ENCODE data around the gene AARS2.
A peak's percentile ranks its signal among the peaks of the same experiment; 100 is the strongest.
"Not testable (repeated sequence)": the region's sequence is repeated elsewhere in the genome, so short reads cannot be mapped to it uniquely, and the experiment has no call there.

AARS2 gene

DNA sequence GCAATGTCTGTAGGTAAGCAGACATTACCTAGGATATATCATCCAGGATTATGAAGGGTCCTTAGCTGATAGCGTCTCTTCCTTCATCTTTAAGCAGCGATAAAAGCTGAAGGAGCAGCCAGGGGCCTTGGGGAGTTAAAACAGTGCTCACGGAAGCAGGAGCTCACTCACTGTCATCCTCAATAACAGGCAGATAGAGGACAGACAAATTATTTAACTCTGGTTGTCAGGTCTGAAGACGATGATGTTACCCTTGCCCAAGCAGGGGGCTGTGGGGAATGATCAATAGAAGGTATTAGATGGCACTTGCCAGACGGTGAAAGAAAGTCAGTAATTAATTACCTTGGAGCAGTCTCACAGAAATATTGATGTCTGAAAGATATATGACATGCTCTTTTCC, 16.7 kb upstream of the AARS2 start:
- no peak for DNase-seq (ENCODE audit: low spot score)

DNA sequence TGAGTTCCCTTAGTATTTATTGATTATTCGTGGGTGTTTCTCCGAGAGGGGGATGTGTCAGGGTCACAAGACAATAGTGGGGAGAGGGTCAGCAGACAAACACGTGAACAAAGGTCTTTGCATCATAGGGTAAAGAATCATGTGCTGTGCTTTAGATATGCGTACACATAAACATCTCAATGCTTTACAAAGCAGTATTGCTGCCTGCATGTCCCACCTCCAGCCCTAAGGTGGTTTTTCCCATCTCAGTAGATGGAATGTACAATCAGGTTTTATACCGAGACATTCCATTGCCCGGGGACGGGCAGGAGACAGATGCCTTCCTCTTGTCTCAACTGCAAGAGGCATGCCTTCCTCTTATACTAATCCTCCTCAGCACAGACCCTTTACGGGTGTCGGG, 15.1 kb upstream of the AARS2 start:
- DNase-seq (ENCODE audit: low spot score): not testable (repeated sequence)

DNA sequence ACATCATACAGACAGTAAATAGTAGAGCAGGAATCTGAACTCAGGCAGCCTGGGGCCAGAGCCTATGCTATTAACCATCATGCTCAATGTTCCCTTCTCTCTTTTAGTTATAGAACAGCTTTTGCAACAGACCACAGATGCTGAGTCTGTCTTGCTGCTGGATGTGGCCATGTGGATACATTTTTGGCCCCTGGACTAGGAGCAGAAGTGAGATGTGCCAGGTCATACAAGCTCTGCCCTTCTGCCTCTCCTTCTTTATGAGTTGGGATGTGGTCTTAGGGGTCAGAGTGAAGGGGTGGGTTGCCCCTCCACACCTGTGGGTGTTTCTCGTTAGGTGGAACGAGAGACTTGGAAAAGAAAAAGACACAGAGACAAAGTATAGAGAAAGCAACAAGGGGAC, 14.6 kb upstream of the AARS2 start:
- DNase-seq (ENCODE audit: low spot score): no peak

DNA sequence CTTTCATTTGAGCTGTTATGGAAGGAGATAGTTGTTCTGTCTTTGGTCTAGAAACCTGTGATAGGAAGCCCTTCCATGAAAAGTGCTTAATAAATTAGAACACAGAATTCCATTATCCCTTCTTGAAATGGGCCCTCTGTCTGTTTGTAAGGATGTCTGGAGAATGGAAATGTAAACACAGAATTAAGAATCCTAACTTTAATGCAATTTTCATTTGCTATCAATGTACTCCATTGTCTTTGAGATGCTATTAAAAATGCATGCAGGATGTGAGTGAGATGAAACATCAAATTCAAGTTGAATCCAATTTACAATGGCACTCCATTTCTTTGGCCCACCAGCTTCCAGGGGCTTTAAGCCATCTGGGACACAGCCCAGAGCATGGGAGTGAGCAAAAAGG, 13.9 kb upstream of the AARS2 start:
- no peak for DNase-seq (ENCODE audit: low spot score)

DNA sequence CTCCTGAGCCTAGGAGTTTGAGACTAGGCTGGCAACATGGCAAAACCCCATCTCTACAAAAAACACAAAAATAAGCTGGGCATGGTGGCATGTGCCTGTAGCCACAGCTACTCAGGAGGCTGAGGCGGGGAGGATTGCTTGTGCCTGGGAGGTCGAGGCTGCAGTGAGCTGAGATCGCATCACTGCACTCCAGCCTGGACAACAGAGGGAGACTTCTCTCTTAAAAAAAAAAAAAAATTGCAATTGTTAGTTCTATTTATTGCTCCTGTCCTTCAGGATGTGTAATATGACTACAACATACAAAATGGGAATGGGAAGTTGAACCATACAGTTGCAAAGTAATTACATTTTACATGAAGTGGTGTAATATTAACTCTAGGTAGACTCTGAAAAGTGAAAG, 8.1 kb upstream of the AARS2 start:
- DNase-seq (ENCODE audit: low spot score): no peak

DNA sequence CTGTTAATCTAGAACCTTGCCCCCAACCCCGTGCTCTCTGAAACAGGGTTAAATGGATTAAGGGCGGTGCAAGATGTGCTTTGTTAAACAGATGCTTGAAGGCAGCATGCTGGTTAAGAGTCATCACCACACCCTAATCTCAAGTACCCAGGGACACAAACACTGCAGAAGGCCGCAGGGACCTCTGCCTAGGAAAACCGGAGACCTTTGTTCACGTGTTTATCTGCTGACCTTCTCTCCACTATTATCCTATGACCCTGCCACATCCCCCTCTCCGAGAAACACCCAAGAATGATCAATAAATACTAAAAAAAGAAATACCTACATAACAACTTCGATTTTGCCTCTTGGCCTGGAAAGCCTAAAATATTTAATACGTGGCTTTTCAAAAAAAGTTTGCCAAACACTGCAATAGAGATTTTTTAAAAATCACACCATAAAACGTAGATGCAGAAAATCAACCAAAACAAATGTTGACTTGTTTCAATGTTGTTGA, 4.0 kb upstream of the AARS2 start:
- DNase-seq (ENCODE audit: low spot score): not testable (repeated sequence)

DNA sequence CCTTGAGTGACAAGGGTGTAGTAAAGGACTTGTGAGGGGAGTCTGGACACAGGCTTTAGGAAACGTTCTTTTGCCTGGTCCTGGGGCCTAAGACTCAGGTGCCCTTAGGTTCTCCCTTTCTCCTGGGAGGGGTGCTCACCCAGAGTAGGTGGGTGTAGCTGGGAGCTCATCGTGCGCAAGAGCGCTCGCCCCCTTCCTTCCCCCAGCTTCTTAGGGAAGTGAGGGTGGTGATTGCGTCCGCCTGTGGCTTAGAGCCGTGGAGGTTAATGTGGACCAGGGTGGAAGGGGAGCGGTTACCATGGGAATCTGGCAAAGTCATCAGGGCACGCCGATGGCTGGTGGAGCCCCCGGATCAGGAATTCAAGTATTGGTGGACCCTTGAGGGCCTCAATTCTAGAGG, 3.3 kb upstream of the AARS2 start:
- no peak for DNase-seq (ENCODE audit: low spot score)

DNA sequence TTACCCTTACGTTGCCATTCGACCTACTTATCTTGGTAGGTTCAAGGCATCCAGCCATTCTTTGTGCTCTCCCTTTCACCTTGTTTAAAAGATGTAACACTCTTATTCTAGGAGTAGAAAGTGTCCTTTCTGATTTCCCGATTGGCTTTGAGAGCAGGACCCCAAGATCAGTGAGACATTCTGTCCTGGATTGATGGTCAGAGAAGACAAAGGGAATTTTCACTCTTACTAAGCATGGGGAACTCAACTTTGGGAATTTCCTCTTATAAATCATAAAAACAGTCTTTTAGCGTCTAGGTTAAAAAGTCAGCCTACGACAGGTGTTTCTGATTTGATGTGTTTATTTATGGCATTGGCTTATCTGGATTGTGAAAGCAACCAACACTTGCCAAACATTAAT, 2.8 kb upstream of the AARS2 start:
- DNase-seq (ENCODE audit: low spot score): no peak

DNA sequence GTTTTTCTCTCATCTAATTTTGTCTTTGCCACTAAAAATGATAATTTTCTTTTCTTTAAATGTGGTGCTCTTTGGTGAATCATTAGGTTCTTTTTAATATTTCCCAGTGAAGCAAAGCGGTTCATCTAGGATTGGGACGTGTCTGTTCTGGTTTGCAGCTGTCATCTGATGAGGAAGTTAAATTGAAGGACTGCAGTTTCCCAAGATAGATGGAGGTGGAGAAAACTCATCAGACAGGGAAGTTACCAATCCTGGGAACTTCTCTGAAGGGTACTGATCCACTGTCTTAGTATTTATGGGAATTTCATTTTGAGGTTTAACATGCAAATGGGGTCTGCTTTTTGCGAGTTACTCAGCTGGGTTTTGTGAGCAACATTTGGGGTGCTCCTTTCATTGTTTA, 2.4 kb upstream of the AARS2 start:
- no peak for DNase-seq (ENCODE audit: low spot score)

DNA sequence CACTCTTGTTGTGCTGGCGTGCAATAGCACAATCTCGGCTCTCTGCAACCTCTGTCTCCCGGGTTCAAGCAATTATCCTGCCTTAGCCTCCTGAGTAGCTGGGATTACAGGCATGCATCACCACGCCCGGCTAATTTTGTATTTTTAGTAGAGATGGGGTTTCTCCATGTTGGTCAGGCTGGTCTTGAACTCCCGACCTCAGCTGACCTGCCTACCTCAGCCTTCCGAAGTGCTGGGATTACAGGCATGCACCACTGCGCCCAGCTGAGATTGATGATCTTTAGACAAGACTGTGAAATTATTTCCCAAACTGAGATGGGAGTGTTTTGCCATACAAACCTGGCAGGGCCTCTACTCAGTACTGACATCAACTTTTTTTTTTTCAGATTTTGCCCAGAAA, 1.5 kb upstream of the AARS2 start:
- not testable (repeated sequence) for DNase-seq (ENCODE audit: low spot score)

DNA sequence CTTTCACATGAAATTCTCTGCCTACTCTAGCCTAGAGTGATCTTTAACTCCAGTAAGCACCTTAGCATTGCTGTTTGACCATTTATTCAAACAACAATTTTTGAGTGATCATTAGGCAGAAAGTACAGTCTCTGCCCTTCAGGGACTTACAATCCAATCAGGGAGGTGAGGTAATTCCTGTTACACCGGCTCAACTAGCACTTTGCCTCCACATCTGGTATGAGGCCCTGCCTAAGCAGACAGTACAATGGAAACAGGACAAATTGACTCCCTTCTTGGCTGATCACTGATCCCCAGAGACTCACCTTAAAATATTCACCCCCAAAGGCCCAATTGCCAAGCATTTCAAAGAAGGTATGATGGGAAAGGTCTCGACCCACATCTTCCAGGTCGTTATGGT, 1.4 kb downstream of the AARS2 start:
- no peak for DNase-seq (ENCODE audit: low spot score)

DNA sequence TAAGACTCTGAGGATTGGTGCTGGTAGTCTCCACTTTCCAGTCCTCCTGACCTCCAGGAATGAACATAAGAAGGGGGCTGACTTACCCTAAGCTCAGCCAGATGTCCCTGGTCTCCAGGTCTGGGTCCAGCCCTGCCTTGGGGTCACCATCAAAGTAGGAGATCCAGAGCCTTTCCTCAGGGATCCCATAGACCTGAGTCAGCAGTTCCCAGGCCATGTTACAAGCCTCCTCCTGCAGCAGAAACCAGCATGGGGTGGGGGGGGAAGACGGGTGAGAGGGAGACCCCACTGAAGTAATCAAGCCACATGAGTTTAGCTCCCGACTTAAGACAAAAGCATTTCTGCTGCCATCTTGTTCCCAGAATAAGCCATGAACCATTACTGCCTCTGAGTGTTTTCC, 1.8 kb downstream of the AARS2 start:
- no peak for DNase-seq (ENCODE audit: low spot score)

DNA sequence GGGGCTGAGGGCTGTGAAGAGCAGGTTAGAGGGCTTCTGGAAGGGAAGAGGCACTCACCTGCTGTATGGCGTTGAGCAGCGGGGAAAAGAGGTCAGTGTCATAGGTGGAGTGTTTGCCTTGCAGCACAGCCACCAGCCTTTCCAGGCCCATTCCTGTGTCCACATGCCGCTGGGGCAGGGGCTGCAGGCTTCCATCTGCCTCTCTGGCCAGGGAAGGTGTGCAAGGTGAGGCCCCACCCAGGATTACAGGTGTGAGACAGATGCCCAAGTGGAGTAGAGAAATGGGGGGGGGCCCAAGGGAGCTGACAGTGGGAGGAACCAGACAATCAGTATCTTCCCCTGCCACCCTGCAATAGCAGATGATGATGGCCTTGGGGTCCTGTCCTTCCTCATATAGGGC, 2.9 kb downstream of the AARS2 start:
- DNase-seq (ENCODE audit: low spot score): no peak

DNA sequence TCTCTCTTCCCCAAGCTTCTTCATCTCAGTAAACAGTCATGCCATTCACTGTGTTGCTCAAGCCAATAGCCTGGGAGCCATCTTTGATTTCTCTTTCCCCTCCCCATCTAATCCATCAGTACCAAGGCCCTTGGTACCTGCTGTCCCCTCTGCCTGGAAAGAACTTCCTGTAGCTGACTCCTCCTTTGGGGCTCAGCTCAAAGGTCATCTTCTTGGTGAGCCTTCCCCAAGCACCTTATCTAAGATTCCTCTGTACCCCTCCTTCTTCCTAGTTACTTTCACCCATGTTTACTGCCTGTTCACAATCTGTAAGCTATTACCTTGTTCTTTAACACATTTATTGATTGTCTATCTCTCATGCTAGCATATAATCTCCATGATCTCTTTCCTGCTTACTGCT, 3.5 kb downstream of the AARS2 start:
- DNase-seq (ENCODE audit: low spot score): no peak

DNA sequence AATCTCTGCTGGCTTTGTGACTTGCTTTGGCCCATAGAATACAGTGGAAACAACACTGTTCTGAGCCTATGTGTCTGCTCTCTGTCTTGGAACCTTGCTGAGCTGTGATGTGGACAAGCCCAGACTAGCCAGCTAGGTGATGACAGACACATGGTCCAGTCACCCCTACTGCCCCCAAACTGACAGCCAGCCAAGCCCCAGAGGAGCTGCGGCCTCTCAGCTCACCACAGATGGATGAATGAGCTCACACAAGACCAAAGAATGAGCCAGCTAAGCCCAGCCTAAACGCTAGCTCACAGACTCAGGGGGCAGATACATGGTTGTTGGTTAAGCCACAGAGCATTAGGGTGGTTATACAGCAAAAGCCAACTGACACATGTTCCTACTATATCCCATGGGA, 4.1 kb downstream of the AARS2 start:
- no peak for DNase-seq (ENCODE audit: low spot score)

DNA sequence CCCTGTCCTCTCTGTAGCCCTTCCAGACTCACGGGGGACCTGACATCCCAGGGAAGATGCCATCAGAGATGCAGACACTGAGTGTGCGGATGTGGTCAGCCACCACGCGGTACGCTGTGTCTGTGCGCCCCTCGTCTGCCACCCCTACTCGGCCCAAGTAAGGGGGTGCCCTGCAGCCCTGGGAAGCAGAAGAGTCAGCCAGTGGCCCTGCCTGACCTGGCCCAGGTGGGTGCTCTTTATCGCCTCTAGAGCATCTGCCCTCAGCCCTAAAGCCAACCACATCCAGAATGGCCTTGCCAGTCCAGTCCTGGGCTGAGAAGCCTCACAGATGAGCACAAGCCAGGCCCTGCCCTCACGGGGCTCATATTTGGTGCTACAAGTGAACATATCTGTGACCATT, 5.9 kb downstream of the AARS2 start:
- no peak for DNase-seq (ENCODE audit: low spot score)

DNA sequence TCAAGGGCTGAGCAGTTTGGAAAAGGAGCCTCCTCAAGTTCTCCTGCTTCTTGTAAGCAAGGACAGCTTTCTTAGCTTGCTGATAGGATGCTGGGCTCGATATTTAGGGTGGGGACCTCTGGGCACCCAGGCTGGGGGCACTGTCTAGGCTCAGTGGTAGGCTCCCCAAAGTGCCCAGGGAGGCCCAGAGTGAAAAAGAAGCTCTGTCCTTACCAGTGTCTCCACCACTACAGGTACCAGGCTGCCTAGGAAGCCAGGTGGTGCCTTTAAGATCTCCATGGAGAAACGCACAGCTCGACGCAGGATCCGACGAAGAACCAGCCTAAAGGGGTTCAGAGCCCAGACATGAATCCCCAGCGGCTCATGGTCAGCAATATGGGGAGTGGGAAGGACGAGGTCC, 6.4 kb downstream of the AARS2 start:
- no peak for DNase-seq (ENCODE audit: low spot score)

DNA sequence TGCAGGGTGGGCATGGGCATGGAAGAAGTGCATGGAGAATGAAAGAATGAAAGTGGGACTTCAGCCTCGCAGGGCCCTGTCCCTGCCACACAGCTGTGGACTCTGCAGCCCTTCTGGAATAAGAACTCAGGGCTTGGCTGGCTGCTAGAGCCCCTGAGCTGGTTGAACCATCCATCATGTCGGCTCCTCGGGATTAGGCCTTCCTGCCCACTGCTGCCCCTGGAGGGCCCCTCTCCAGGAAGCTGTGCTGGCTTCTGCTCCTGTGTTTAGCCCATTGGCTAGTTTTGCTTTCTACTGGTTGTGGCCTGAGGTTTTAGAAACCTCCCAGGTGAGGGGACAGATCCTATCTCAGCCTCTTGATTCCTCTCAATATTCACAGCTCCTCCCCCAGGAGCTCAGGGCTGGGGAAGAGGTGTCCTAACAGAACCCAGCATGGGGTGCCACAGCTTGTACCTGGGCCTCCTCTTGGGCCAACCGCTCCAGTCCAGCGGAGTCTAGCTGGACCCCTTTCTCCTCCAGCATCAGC, 7.9 kb downstream of the AARS2 start:
- DNase-seq (ENCODE audit: low spot score): no peak

DNA sequence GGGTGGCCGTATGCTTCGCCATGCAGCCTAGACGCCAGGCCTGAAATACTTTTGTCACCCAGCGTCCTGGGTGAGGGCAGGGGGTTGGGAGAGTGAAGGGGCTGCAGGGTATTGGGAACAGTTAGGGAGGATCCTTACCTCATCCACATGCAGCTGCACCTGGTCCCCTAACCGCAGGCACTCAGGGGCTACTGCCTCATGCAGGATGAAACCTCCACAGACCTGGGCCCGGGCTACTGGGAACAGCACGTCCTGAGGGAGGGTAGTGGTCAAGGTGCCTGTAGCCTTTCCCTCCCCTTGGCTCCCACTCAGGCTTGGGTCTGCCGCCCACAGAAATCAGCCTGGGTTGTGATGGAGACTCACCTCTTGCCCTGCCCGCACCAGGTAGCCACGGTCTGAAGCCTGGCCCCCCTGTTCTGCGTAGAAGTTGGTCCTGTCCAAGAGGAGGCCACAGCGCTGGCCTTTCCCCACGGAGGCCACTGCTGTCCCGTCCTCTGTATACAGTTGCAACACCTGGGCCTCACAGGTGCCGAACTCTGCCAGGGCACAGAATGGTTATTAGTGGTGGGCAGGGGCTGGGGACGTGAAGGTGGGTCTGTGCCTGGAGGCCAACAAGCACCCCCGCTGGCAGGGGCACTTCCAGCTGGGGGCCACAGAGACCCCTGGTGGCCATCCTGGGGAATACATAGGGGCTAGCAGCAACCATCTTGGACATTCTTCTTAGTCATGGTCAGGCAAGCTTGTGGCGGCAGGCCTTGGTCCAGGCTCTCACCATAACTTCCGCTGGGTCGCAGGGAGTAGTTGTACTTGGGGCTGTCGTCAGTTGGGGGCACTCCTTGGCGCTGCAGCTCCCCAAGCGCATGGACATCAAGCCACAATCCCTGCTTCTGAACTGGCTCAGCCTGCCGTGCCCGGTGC, 8.6 kb downstream of the AARS2 start:
- DNase-seq (ENCODE audit: low spot score): peak; percentile 60

DNA sequence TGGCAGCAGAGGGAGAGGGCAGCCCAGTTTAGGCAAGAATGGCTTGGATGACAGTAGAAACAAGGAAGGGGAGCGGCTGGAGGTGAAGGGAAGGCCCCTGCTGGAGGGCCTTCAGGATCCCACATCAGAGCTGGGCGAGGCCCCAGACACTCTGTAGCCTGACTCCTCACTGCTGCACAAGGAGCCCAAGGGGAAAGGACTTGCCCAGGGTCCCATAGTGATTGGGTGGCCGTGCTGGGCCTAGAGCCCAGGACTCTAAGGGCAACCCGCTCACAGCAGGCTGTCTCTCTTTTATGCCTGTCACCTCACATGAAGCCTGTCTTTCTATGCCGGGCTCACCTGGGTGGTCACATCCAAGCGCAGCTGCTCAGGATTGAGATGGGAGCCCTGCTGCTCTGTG, 9.3 kb downstream of the AARS2 start:
- no peak for DNase-seq (ENCODE audit: low spot score)

DNA sequence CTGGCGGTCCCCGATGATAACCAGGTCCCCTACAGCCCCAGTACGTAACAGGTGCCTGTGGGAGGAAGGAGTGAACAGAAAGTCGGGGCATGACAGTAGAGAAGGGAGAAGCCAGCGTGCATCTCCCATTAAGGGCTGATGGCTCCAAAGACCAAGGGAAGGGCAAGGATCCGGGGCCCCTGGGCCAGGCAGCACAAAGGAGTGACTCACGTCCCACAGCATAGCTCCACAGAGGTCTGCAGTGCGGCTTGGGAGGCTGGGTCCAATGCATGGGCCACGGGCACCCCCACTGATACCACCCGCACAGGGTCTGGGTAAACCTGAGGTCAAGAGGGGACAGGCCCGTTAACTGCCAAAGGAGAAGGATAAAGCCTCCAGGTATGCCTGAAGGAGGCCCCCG, 10.3 kb downstream of the AARS2 start:
- DNase-seq (ENCODE audit: low spot score): no peak

DNA sequence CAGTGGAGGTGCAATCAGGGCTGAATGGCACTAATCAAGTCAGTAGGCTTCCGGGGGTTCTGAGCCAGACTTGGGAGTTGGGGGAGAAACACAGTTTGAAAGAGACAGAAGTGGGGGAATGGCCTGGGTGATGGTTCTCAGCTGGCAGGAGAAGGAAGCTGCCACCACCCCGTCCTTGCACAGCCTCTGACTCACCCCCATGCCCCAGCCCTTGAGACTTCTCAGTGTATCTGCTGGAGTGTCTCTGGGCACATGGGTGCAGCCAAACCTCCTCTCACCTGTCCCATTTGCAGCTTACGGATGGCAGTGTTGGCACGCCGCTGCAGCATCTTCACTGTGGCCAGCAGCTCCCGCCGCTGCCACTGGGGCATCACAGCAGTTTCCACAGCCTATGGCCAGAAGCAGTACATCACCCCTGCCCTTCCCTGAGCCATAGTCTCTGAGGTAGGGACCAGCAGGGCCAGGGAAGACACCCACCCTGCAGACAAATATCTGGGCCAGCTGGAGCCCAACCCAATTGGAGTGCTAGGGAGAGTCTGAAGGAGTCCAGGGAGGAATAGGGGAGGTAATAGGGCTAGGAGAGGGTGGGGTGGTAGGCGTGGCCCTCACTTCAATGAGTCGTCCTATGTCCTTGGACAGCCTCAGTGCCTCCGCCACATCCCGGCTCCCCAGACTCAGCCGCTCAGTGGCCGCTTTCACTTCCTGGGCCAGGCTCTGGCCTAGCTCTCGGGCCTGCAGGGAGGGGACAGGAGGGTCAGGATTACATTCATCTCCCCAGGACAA, 11.2 kb downstream of the AARS2 start:
- no peak for DNase-seq (ENCODE audit: low spot score)

DNA sequence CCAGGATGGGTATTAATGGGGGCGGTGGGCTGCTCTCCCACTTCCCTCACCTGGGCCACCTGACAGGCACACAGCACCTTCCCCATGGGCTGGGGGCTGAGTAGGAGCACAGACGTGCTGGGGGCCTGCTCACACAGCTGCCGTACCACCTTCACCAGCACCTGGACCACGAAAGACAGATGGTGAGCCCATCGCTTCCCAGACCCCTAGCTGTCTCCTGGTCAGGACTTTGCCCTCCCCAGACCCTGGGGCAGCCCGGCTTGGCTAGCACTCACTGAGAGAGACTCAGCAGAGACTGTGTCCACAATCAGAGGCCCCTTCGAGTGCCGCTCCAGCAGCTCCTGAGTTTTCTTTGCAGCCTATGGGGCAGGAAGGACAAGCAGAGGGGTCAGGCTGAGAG, 12.0 kb downstream of the AARS2 start:
- DNase-seq (ENCODE audit: low spot score): no peak

Measured in germinal center (tissue), 1 donor.